GM21526 (cell line): ENCODE data around the gene OSBPL2.

Experiments
- ATAC-seq: cut with Tn5 transposase; IDR thresholded peaks from one replicate; pipeline ENCODE4 v1.9.1; 2021; ENCODE audit warnings: moderate library complexity; ENCODE audit not compliant: unreplicated experiment, low FRiP score

The OSBPL2 gene

GRCh38 chr20:62274332-62274950 is 36.1 kb downstream of the OSBPL2 start:
- no peak for ATAC-seq

DNA sequence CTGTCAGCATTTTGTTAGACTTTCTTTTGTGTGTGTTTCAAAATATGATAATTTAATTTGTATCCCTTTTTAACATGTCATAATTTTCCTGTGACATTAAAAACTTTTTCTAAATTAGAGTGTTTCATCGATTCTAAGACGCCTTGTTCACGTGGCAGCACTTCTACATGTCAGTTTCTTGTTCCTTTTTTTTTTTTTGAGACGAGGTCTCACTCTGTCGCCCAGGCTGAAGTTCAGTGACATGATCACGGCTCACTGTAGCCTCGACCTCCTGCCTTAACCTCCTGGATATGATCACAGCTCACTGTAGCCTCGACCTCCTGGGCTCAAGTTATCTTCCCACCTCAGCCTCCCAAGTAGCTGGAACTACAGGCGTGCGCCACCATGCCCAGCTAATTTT is 36.9 kb downstream of the OSBPL2 start:
- ATAC-seq, result no peak

GRCh38 chr20:62276439-62276838 is 38.1 kb downstream of the OSBPL2 start:
- ATAC-seq, result no peak

GRCh38 chr20:62277253-62277652 is 38.9 kb downstream of the OSBPL2 start:
- ATAC-seq, result no peak

GRCh38 chr20:62280303-62280702 is 42.0 kb downstream of the OSBPL2 start:
- ATAC-seq, result no peak

GRCh38 chr20:62281161-62281933 is 43.0 kb downstream of the OSBPL2 start:
- ATAC-seq, result no peak

- no peak for ATAC-seq
Measured at GRCh38 chr20:62282103-62282502, 43.8 kb downstream of the OSBPL2 start.

- ATAC-seq, result no peak
Measured at GRCh38 chr20:62282877-62283503, 44.7 kb downstream of the OSBPL2 start.

DNA sequence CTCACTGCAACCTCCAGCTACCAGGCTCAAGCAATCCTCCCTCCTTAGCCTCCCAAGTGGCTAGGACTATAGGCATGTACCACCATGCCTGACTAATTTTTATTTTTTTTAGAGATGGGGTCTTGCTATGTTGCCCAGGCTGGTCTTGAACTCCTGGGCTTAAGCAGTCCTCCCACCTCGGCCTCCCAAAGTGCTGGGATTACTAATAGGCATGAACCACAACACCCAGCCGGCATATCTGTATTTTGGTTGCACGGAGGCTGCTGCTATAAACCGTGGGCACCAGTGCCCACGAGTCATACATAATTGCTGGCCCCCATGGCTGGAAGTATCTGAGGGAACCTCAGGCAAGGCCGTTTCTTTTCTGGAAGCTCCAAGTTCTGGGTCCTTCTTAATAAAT is 46.1 kb downstream of the OSBPL2 start:
- no peak for ATAC-seq

- no peak for ATAC-seq
Measured at GRCh38 chr20:62285151-62285550, 46.8 kb downstream of the OSBPL2 start.

GRCh38 chr20:62285722-62286121 is 47.4 kb downstream of the OSBPL2 start:
- no peak for ATAC-seq

- no peak for ATAC-seq
Measured at GRCh38 chr20:62286493-62287064, 48.3 kb downstream of the OSBPL2 start.

DNA sequence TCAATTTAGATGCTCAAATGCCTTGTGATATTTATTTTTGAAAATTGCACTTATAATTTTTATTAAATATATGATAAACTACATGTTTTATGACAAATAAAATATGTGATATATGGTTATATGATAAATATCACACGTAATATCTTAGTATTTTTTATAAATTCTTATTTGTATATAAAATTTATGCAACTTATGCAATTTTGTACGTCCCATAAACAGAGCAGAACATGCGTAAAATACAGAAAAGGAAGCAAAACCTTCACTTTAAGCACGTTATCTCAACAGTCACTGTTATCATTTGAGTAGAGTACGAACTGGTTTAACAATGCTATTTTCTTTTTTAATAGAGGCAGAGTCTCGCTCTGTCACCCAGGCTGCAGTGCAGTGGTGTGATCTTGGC is 48.8 kb downstream of the OSBPL2 start:
- no peak for ATAC-seq

DNA sequence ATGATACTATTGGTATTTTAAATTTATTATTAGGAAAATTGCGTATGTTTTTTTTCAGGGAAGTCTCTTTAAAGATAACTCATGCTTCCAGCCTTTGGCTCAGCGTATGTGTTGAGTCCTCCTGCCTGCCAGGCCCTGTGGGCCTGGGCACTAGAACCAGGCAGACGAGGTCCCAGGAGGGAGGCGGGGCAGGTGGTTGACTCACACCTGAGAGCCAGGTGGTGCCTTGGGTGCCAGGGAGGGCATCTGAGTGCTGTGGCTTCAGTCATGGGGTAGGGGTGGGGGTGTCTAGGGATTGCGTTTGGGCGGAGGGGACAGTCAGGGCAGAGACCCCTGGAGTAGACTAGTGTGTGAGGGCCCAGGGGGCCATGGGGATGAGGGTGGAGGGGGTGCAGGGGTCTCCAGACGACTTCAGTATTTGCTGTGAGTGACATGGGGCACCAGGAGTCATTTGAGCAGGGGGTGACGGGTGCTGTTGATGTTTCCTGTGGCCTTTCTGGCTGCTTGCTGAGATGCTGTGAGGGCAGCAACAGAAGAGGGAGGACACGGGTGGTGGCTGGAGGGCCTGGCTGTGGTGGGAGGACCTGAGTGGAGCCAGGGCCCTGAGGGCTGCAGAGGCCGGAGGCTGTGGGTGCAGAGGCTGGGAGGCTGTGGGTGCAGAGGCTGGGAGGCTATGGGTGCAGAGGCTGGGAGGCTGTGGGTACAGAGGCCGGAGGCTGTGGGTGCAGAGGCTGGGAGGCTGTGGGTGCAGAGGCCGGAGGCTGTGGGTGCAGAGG is 49.6 kb downstream of the OSBPL2 start:
- ATAC-seq, result no peak

DNA sequence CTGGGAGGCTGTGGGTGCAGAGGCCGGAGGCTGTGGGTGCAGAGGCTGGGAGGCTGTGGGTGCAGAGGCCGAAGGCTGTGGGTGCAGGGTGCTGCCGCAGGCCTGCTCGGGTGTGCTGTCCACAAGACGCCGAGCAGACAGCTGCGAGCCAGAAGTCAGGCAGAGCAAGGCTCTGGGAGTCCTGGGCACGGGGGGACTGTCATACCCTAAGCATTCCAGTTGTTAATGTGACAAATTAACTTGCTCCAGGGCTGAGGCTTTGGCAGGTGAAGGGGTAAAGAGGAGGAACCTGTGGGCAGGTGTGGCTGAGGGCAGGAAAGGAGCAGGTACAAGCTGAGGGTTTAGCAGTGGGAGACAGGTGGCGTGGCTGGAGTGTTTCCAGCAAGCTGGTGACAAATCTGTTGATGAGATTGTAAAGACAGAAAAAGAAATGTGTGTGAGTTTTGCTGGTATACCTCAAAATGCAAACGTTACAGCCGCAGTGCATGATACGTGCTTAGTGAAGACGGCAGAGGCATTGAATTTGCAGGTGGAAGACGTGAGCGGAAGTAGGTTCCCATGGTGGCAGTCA is 50.3 kb downstream of the OSBPL2 start:
- no peak for ATAC-seq

DNA sequence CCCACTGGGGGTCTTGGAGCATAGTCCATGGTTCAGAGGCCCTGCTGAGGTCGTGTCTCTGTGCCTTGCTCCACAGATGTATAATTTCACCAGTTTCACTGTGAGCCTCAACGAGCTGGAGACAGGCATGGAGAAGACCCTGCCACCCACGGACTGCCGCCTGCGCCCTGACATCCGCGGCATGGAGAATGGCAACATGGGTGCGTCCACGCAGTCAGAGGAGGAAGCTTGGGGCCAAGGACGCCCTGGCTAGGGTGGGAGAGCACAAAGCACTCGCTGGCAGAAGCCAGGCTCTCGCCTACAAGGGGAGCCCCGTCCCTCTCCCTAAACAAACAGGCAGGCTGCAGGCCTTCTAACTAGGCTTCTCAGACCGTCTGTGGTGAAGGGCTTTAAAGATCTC is 50.8 kb downstream of the OSBPL2 start:
- ATAC-seq, result no peak

DNA sequence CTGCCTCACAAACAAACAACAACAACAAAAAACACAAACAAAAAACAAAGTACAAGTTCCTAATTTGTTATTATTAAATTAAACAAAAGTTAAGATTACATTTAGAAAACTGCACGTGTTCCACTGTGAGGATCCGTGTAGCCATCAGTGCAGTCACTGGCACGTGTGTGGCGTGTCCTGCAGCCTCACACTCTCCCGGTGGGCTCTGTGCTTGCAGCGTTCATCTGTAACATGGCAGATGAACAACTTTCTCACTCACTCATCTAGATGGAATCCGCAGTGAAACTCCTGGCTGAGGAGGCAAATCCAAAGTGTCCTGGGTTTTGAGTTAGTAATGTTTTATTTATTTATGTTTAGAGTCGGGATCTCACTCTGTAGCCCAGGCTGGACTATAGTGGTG is 51.6 kb downstream of the OSBPL2 start:
- ATAC-seq, result no peak

- no peak for ATAC-seq
Measured at GRCh38 chr20:62291251-62292066, 53.1 kb downstream of the OSBPL2 start.

- no peak for ATAC-seq
Measured at GRCh38 chr20:62292108-62292507, 53.8 kb downstream of the OSBPL2 start.
